Stimulated activated naive B cell treated with anti-CD40 and anti-IgM and Interleukin-4, amounts not matched to agents 10 μg/mL and 1 μg/mL and 100 μg/mL, for 72 hours (primary cell): ENCODE measurements around the gene VPS41.
"Not testable (repeated sequence)": the region's sequence is repeated elsewhere in the genome, so short reads cannot be mapped to it uniquely, and the experiment has no call there.

Source experiments
- ATAC-seq, 2 donors: fragments of 150-1000 bp; cut with Tn5 transposase; replicated peaks; 2 replicates each; pipeline ENCODE4 v1.10.0; 2021; ENCODE audit warnings: moderate library complexity in 1 of 2
- DNase-seq: peaks from one replicate; pipeline ENCODE4 v3.0.0; 2021
- H3K27ac Mint-ChIP-seq: one replicate; pipeline ENCODE4 v1.8.0; 2022; ENCODE audit warnings: mild to moderate bottlenecking, mixed read lengths
- H3K27me3 Mint-ChIP-seq, 2 donors: one replicate each; pipeline ENCODE4 v1.8.0; 2022; ENCODE audit warnings: mixed read lengths in 2 of 2
- H3K36me3 Mint-ChIP-seq, 2 donors: one replicate each; pipeline ENCODE4 v1.8.0; 2022; ENCODE audit warnings: mixed read lengths in 2 of 2, mild to moderate bottlenecking in 1 of 2
- H3K4me1 Mint-ChIP-seq, 2 donors: one replicate each; pipeline ENCODE4 v1.8.0; 2022; ENCODE audit warnings: mixed read lengths in 2 of 2, mild to moderate bottlenecking in 1 of 2
- H3K4me3 Mint-ChIP-seq, 2 donors: one replicate each; pipeline ENCODE4 v1.8.0; 2022; ENCODE audit warnings: mild to moderate bottlenecking in 2 of 2, mixed read lengths in 2 of 2, moderate library complexity in 1 of 2
- H3K9me3 Mint-ChIP-seq, 2 donors: one replicate each; pipeline ENCODE4 v1.8.0; 2022; ENCODE audit warnings: mixed read lengths in 2 of 2, mild to moderate bottlenecking in 1 of 2

VPS41 gene

DNA sequence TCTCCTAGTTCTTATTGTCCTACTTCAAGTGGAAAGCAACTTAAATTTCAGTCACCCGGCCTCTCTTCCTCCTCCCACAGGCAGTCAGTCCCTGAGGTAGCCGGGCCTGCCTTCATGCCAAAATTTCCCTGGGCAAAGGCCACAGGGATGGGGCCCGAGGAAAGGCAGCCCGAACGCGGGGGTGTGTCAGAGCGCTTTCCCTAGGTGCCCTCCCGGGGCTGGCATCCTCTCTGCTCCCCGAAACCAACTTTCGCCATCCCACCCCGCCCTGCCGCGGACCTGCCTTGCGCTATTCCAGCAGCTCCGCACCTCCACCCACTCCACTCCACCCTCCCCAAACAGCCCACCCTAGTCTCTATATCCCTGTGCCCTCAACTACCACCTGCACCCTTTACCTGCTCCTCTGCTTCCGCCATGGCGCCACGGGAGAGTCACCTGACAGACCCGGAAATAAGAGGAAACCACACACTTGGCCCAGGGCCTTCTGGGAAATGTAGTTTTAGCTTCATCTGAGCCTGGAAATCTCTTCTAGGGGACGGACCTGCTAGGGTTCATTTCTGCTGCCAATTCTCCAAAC is at the start of gene VPS41:
Gene VPS41 (minus strand): TSS at position 433 of the 577 bp plus-strand sequence. CDS start 17 bp downstream, at position 416.
- H3K9me3 Mint-ChIP-seq, result no peaks in the 10 kb centered on the region
- peak within 1 kb of the TSS; percentile 95 for H3K27ac Mint-ChIP-seq
- peaks cover 0 to 1% of the 10 kb centered on the region in 2 donors for H3K36me3 Mint-ChIP-seq
- H3K27me3 Mint-ChIP-seq, result no peaks in the 10 kb centered on the region
- peaks cover 17 to 45% of the 10 kb centered on the region in 2 donors for H3K4me1 Mint-ChIP-seq
- ATAC-seq (peak; percentile 97), DNase-seq (peak; percentile 64)
- H3K4me3 Mint-ChIP-seq, result peak within 1 kb of the TSS; percentile 96 to 98

DNA sequence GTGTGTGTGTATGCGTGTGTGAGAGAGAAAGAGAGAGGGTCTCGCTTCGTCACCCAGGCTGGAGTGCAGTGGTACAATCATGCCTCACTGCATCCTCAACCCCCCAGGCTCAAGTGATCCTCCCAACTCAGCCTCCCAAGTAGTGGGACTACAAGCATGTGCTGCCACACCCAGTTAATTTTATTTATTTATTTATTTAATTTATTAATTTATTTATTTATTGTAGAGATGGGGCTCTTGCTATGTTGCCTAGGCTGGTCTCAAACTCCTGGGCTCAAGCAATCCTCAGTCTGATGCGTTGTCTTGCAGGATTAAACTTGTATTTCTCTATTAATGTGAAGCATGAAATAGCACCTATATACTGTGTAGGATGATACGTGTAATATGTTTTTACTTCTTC is 46.9 kb upstream of the VPS41 start:
- H3K27me3 Mint-ChIP-seq, result peaks cover 12 to 27% of the 10 kb centered on the region in 2 donors
- no peak overlapping the region for H3K27ac Mint-ChIP-seq
- DNase-seq, result no peak
- H3K36me3 Mint-ChIP-seq, result no peaks in the 10 kb centered on the region
- ATAC-seq, result no peak
- H3K4me3 Mint-ChIP-seq, result no peak overlapping the region
- H3K4me1 Mint-ChIP-seq, result no peaks in the 10 kb centered on the region
- H3K9me3 Mint-ChIP-seq, result peaks cover 0 to 5% of the 10 kb centered on the region in 2 donors

GRCh38 chr7:38953971-38954370 is 45.0 kb upstream of the VPS41 start:
- H3K4me3 Mint-ChIP-seq, result no peak overlapping the region
- peaks cover 6 to 20% of the 10 kb centered on the region in 2 donors for H3K27me3 Mint-ChIP-seq

DNA sequence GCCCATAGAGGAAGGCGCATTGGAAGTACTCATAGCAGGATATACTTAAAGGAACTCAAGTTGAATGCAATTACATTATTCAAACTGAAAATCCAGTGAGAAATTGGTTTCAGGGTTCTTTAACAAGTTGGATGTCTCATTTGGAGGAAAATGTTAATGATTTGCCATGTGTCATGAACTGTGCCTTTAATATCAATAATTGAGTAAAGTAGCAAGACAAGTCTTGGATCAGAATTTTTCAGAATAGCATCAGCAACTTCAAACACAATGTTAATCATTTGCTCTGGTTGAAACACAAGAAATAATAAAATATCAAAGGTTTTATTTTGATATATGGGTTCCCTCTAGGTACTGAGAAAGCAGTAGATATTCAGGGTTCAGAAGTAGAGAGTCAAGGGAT is 44.2 kb upstream of the VPS41 start:
- Mint-ChIP-seq H3K36me3 (no peaks in the 10 kb centered on the region), H3K4me1 (no peaks in the 10 kb centered on the region), H3K27me3 (peaks cover 3 to 23% of the 10 kb centered on the region in 2 donors), H3K9me3 (no peaks in the 10 kb centered on the region), H3K4me3 (no peak overlapping the region), H3K27ac (no peak overlapping the region)
- DNase-seq, result no peak
- ATAC-seq, result no peak

More at GRCh38 chr7:38953971-38954370, 45.0 kb upstream of the VPS41 start:
- H3K27ac Mint-ChIP-seq, result no peak overlapping the region
- H3K9me3 Mint-ChIP-seq, result no peaks in the 10 kb centered on the region
- no peaks in the 10 kb centered on the region for H3K36me3 Mint-ChIP-seq
- DNase-seq (no peak), ATAC-seq (no peak)
- no peaks in the 10 kb centered on the region for H3K4me1 Mint-ChIP-seq

- Mint-ChIP-seq H3K9me3 (no peaks in the 10 kb centered on the region), H3K4me1 (no peaks in the 10 kb centered on the region), H3K27me3 (peaks cover 3 to 19% of the 10 kb centered on the region in 2 donors), H3K4me3 (no peak overlapping the region), H3K27ac (no peak overlapping the region), H3K36me3 (no peaks in the 10 kb centered on the region)
- ATAC-seq (no peak), DNase-seq (no peak)
Observed at GRCh38 chr7:38951213-38951612, 42.2 kb upstream of the VPS41 start.

- ATAC-seq (no peak), DNase-seq (no peak)
- H3K27ac Mint-ChIP-seq, result no peak overlapping the region
- H3K27me3 Mint-ChIP-seq, result peaks cover 3 to 15% of the 10 kb centered on the region in 2 donors
- no peak overlapping the region for H3K4me3 Mint-ChIP-seq
- no peaks in the 10 kb centered on the region for H3K4me1 Mint-ChIP-seq
- H3K36me3 Mint-ChIP-seq, result no peaks in the 10 kb centered on the region
- H3K9me3 Mint-ChIP-seq, result no peaks in the 10 kb centered on the region
Observed at GRCh38 chr7:38950309-38950708, 41.3 kb upstream of the VPS41 start.

GRCh38 chr7:38947541-38947940 is 38.5 kb upstream of the VPS41 start:
- H3K27me3 Mint-ChIP-seq, DNase-seq, H3K4me3 Mint-ChIP-seq, H3K36me3 Mint-ChIP-seq, ATAC-seq, H3K9me3 Mint-ChIP-seq, H3K4me1 Mint-ChIP-seq, H3K27ac Mint-ChIP-seq: not testable (repeated sequence)

- Mint-ChIP-seq H3K4me1 (no peaks in the 10 kb centered on the region), H3K27me3 (peaks cover 0 to 7% of the 10 kb centered on the region in 2 donors), H3K4me3 (no peak overlapping the region), H3K9me3 (no peaks in the 10 kb centered on the region), H3K27ac (no peak overlapping the region), H3K36me3 (no peaks in the 10 kb centered on the region)
- DNase-seq (no peak), ATAC-seq (no peak)
Observed at GRCh38 chr7:38942431-38943051, 33.5 kb upstream of the VPS41 start.

- Mint-ChIP-seq H3K4me3 (no peak overlapping the region), H3K27ac (no peak overlapping the region), H3K4me1 (no peaks in the 10 kb centered on the region), H3K36me3 (no peaks in the 10 kb centered on the region), H3K27me3 (peaks cover 0 to 7% of the 10 kb centered on the region in 2 donors), H3K9me3 (no peaks in the 10 kb centered on the region)
- DNase-seq (no peak), ATAC-seq (no peak)
Observed at GRCh38 chr7:38940774-38941173, 31.8 kb upstream of the VPS41 start.

GRCh38 chr7:38938589-38938988 is 29.6 kb upstream of the VPS41 start:
- ATAC-seq, result no peak
- H3K4me1 Mint-ChIP-seq, result no peaks in the 10 kb centered on the region
- H3K27me3 Mint-ChIP-seq, result peaks cover 0 to 7% of the 10 kb centered on the region in 2 donors
- no peak overlapping the region for H3K27ac Mint-ChIP-seq
- no peaks in the 10 kb centered on the region for H3K9me3 Mint-ChIP-seq
- no peaks in the 10 kb centered on the region for H3K36me3 Mint-ChIP-seq
- H3K4me3 Mint-ChIP-seq, result no peak overlapping the region
- no peak for DNase-seq

GRCh38 chr7:38938001-38938485 is 29.1 kb upstream of the VPS41 start:
- ATAC-seq (no peak), DNase-seq (no peak)
- Mint-ChIP-seq H3K4me3 (no peak overlapping the region), H3K9me3 (no peaks in the 10 kb centered on the region), H3K27ac (no peak overlapping the region), H3K36me3 (no peaks in the 10 kb centered on the region), H3K4me1 (no peaks in the 10 kb centered on the region), H3K27me3 (peaks cover 0 to 6% of the 10 kb centered on the region in 2 donors)

GRCh38 chr7:38936641-38937040 is 27.6 kb upstream of the VPS41 start:
- Mint-ChIP-seq H3K4me3 (no peak overlapping the region), H3K9me3 (no peaks in the 10 kb centered on the region), H3K27me3 (peaks cover 0 to 4% of the 10 kb centered on the region in 2 donors), H3K4me1 (peaks cover 3 to 7% of the 10 kb centered on the region in 2 donors), H3K36me3 (no peaks in the 10 kb centered on the region), H3K27ac (no peak overlapping the region)
- ATAC-seq, result no peak
- DNase-seq, result no peak

GRCh38 chr7:38934536-38934935 is 25.5 kb upstream of the VPS41 start:
- no peaks in the 10 kb centered on the region for H3K36me3 Mint-ChIP-seq
- no peak overlapping the region for H3K27ac Mint-ChIP-seq
- peaks cover 0 to 4% of the 10 kb centered on the region in 2 donors for H3K27me3 Mint-ChIP-seq
- DNase-seq (no peak), ATAC-seq (no peak)
- no peak overlapping the region for H3K4me3 Mint-ChIP-seq
- H3K9me3 Mint-ChIP-seq, result no peaks in the 10 kb centered on the region
- peaks cover 3 to 7% of the 10 kb centered on the region in 2 donors for H3K4me1 Mint-ChIP-seq

DNA sequence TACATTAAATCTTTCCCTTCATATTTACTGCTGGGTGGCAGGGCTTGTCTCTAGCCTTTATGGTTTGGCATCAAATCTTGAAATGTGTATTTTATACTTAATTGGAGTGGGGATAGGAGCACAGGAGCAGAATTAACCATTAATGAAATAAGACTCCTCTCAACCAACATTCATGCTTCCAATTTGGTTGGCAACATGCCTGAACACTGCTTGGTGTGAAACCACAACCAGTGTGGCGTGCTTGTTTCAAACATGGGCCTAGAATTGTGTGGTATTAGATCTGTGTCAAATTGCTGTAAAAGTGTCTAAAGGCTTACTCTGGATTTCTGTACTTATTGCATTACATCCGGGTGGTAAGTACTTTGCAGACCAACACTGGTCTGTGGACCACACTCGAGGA is 25.1 kb upstream of the VPS41 start:
- H3K27me3 Mint-ChIP-seq, result peaks cover 0 to 4% of the 10 kb centered on the region in 2 donors
- H3K36me3 Mint-ChIP-seq, result no peaks in the 10 kb centered on the region
- H3K4me1 Mint-ChIP-seq, result peaks cover 3 to 7% of the 10 kb centered on the region in 2 donors
- H3K4me3 Mint-ChIP-seq, result no peak overlapping the region
- H3K27ac Mint-ChIP-seq, result no peak overlapping the region
- DNase-seq (no peak), ATAC-seq (no peak)
- H3K9me3 Mint-ChIP-seq, result no peaks in the 10 kb centered on the region

- Mint-ChIP-seq H3K27ac (no peak overlapping the region), H3K36me3 (no peaks in the 10 kb centered on the region), H3K4me1 (peaks cover 3 to 11% of the 10 kb centered on the region in 2 donors), H3K9me3 (no peaks in the 10 kb centered on the region), H3K27me3 (peaks cover 0 to 4% of the 10 kb centered on the region in 2 donors), H3K4me3 (no peak overlapping the region)
- DNase-seq, result no peak
- no peak for ATAC-seq
Observed at GRCh38 chr7:38932509-38933168, 23.6 kb upstream of the VPS41 start.
